Keratinocyte (primary cell): ENCODE measurements around the gene MARCHF11. TPM values are rescaled to one million over a fixed set of nuclear protein-coding genes. Genes with fewer than 3 reads are reported as not detected.

Experiments used
- DNase-seq: peaks from one replicate; pipeline ENCODE4 v3.0.0-alpha.2; 2011; ENCODE audit warnings: low read depth, missing footprints, low spot score
- FAIRE-seq: peaks from 2 replicates; lab custom pipeline; 2011; peaks lifted over from hg19 to GRCh38; lab: Jason Lieb, UNC
- H2AFZ ChIP-seq: 2 replicates; pipeline ENCODE4 v1.6.0; 2012; ENCODE audit warnings: low read length, control low read depth, inconsistent platforms; ENCODE audit not compliant: control insufficient read depth
- H3K27ac ChIP-seq: 2 replicates; pipeline ENCODE4 v1.5.1; 2011; ENCODE audit warnings: low read length; ENCODE audit not compliant: control insufficient read depth, insufficient read depth
- H3K27me3 ChIP-seq: 3 replicates; pipeline ENCODE4 v1.6.0; 2011; ENCODE audit warnings: low read length; ENCODE audit not compliant: control insufficient read depth, insufficient read depth; ENCODE audit errors: extremely low read depth
- H3K36me3 ChIP-seq, 2 experiments: 2 replicates in 1 of 2; 3 replicates in 1 of 2; pipeline ENCODE4 v1.5.1; 2011; ENCODE audit warnings: low read length in 2 of 2, mild to moderate bottlenecking in 1 of 2; ENCODE audit not compliant: control insufficient read depth in 2 of 2, insufficient read depth in 2 of 2; ENCODE audit errors: extremely low read depth in 1 of 2
- H3K4me1 ChIP-seq: 3 replicates; pipeline ENCODE4 v1.5.1; 2011; ENCODE audit warnings: low read length; ENCODE audit not compliant: control insufficient read depth, insufficient read depth; ENCODE audit errors: extremely low read depth
- H3K4me2 ChIP-seq: 3 replicates; pipeline ENCODE4 v1.6.0; 2011; ENCODE audit warnings: low read depth, low read length; ENCODE audit not compliant: control insufficient read depth, insufficient read depth; ENCODE audit errors: extremely low read depth
- H3K4me3 ChIP-seq, 3 experiments: fragments of 200-600 bp in 1 of 3; sonication (generic) in 1 of 3; 2 replicates in 2 of 3; 3 replicates in 1 of 3; pipeline ENCODE4 v1.5.1; 2011 to 2016; ENCODE audit warnings: low read length in 3 of 3, mild to moderate bottlenecking in 3 of 3, control low read depth in 2 of 3, inconsistent platforms in 1 of 3, low read depth in 1 of 3, mixed read lengths in 1 of 3, mixed run types in 1 of 3, moderate library complexity in 1 of 3; ENCODE audit not compliant: control insufficient read depth in 2 of 3, insufficient read depth in 2 of 3; ENCODE audit errors: extremely low read depth in 1 of 3
- H3K79me2 ChIP-seq: 2 replicates; pipeline ENCODE4 v1.6.0; 2012; ENCODE audit warnings: low read length; ENCODE audit not compliant: control insufficient read depth, insufficient read depth
- H3K9ac ChIP-seq: 3 replicates; pipeline ENCODE4 v1.6.0; 2011; ENCODE audit warnings: low read length; ENCODE audit not compliant: control insufficient read depth, insufficient read depth; ENCODE audit errors: extremely low read depth
- H3K9me1 ChIP-seq: 3 replicates; pipeline ENCODE4 v1.6.0; 2011; ENCODE audit warnings: low read length; ENCODE audit not compliant: control insufficient read depth, insufficient read depth; ENCODE audit errors: extremely low read depth
- H3K9me3 ChIP-seq: 2 replicates; pipeline ENCODE4 v1.5.1; 2012; ENCODE audit warnings: low read depth, low read length; ENCODE audit not compliant: control insufficient read depth
- H4K20me1 ChIP-seq: 3 replicates; pipeline ENCODE4 v1.6.0; 2011; ENCODE audit warnings: low read length; ENCODE audit not compliant: control insufficient read depth, insufficient read depth; ENCODE audit errors: extremely low read depth
- EZH2 ChIP-seq: IDR thresholded peaks from one replicate; pipeline ENCODE4 v1.6.1; 2012; ENCODE audit warnings: inconsistent platforms, mild to moderate bottlenecking, low read length, moderate library complexity
- dilution Hi-C: fragments of 300-500 bp; cut with MboI; formaldehyde crosslinking; loops from one replicate; pipeline ENCODE4 v1.7.0; 2020; ENCODE audit warnings: low sequenced_read_pairs; ENCODE audit not compliant: extremely low pct_ligation_motif_present
- polyA plus RNA-seq, 5 experiments: library from polyadenylated mRNA; depleted of rRNA in 3 of 5; stranded (reverse) in 3 of 5; stranded (forward) in 1 of 5; unstranded in 1 of 5; fragments of >200 nt; gene quantifications; 1 replicate in 1 of 5; 2 replicates in 3 of 5; 3 replicates in 1 of 5; pipeline versions ENCODE4 v1.2.1 to v1.2.3, GENCODE V29; 2011 to 2012; ENCODE audit warnings: missing spikeins in 2 of 5, low read depth in 1 of 5, low replicate concordance in 1 of 5
- TF ChIP-seq, protein P1 (sequence below), 3 experiments: IDR thresholded peaks in 1 of 3; conservative IDR thresholded peaks in 1 of 3; optimal IDR thresholded peaks in 1 of 3; 2 replicates in 2 of 3; 3 replicates in 1 of 3; pipeline versions ENCODE3 to v1.5.1; 2011; ENCODE audit warnings: low read length in 3 of 3, mild to moderate bottlenecking in 3 of 3, moderate library complexity in 2 of 3, control low read depth in 1 of 3, inconsistent platforms in 1 of 3; ENCODE audit not compliant: insufficient read depth in 2 of 3; ENCODE audit errors: extremely low read depth in 1 of 3

Gene MARCHF11
- polyA plus RNA-seq, 1 donor (not counting 4 experiments of a cell fraction or from before 2014, with no cell fraction given) = 0.16 TPM

GRCh38 chr5:16119790-16120189 lies 59.8 kb downstream of the MARCHF11 start:
- dilution Hi-C loops = no loop called here
- no peak overlapping the region for H3K27ac ChIP-seq
- no peaks in the 10 kb centered on the region for H4K20me1 ChIP-seq
- H3K4me3 ChIP-seq = no peak overlapping the region
- H3K4me1 ChIP-seq = no peaks in the 10 kb centered on the region
- H3K9me1 ChIP-seq = no peaks in the 10 kb centered on the region
- TF ChIP-seq, protein P1, sequence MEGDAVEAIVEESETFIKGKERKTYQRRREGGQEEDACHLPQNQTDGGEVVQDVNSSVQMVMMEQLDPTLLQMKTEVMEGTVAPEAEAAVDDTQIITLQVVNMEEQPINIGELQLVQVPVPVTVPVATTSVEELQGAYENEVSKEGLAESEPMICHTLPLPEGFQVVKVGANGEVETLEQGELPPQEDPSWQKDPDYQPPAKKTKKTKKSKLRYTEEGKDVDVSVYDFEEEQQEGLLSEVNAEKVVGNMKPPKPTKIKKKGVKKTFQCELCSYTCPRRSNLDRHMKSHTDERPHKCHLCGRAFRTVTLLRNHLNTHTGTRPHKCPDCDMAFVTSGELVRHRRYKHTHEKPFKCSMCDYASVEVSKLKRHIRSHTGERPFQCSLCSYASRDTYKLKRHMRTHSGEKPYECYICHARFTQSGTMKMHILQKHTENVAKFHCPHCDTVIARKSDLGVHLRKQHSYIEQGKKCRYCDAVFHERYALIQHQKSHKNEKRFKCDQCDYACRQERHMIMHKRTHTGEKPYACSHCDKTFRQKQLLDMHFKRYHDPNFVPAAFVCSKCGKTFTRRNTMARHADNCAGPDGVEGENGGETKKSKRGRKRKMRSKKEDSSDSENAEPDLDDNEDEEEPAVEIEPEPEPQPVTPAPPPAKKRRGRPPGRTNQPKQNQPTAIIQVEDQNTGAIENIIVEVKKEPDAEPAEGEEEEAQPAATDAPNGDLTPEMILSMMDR (optimal IDR thresholded peaks at IDR 0.05 in 1 of 3, IDR thresholded peaks at IDR 0.05 in 1 of 3, conservative IDR thresholded peaks at IDR 0.05 in 1 of 3; ENCODE audit: extremely low read depth in 1 of 3, insufficient read depth in 2 of 3, low read length in 3 of 3) = no peak
- no peak for TF ChIP-seq EZH2
- no peaks in the 10 kb centered on the region for H3K9me3 ChIP-seq
- no peak overlapping the region for H3K9ac ChIP-seq
- H3K4me2 ChIP-seq = no peak overlapping the region
- DNase-seq (no peak), FAIRE-seq (no peak)
- no peaks in the 10 kb centered on the region for H3K79me2 ChIP-seq
- no peaks in the 10 kb centered on the region for H3K27me3 ChIP-seq
- H3K36me3 ChIP-seq = no peaks in the 10 kb centered on the region
- H2AFZ ChIP-seq = no peak overlapping the region

DNA sequence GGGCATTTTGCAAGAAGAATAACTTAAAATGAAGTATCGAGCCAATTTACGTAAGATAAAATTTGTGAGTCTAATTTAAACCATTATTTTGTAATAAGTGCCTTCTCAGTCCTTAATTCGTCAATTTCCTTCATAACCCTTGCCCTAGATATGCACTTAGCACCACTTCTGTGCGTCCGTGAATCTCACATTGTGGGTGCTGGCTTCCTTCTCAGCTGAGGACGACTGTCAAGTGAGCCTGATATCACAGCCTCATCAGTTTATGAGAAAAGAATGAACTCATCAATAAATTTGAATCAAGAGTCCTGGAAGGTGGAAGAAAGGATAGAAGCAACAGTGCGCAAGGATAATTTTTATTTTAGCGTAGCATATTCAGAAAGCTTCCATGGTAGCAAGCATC lies 64.5 kb downstream of the MARCHF11 start:
- Histone ChIP-seq H2AFZ (no peak overlapping the region), H3K79me2 (no peaks in the 10 kb centered on the region), H3K4me2 (no peak overlapping the region), H3K4me1 (no peaks in the 10 kb centered on the region), H3K9ac (no peak overlapping the region), H3K9me1 (no peaks in the 10 kb centered on the region), H3K27me3 (no peaks in the 10 kb centered on the region), H3K27ac (no peak overlapping the region), H4K20me1 (no peaks in the 10 kb centered on the region), H3K36me3 (no peaks in the 10 kb centered on the region), H3K4me3 (no peak overlapping the region), H3K9me3 (no peaks in the 10 kb centered on the region)
- TF ChIP-seq EZH2 = no peak
- TF ChIP-seq, protein P1 (optimal IDR thresholded peaks at IDR 0.05 in 1 of 3, IDR thresholded peaks at IDR 0.05 in 1 of 3, conservative IDR thresholded peaks at IDR 0.05 in 1 of 3; ENCODE audit: extremely low read depth in 1 of 3, insufficient read depth in 2 of 3, low read length in 3 of 3) = no peak
- DNase-seq (no peak), FAIRE-seq (no peak)
- dilution Hi-C loops = no loop called here
